ENCODE measurements around the gene COQ5. TPM values are rescaled to one million over a fixed set of nuclear protein-coding genes. Genes with fewer than 3 reads are reported as not detected.

The COQ5 gene
- total and polyA plus RNA-seq, 2 of the 4 experiments (the other 2 are of a cell fraction) = 21.6 to 25.1 TPM

DNA sequence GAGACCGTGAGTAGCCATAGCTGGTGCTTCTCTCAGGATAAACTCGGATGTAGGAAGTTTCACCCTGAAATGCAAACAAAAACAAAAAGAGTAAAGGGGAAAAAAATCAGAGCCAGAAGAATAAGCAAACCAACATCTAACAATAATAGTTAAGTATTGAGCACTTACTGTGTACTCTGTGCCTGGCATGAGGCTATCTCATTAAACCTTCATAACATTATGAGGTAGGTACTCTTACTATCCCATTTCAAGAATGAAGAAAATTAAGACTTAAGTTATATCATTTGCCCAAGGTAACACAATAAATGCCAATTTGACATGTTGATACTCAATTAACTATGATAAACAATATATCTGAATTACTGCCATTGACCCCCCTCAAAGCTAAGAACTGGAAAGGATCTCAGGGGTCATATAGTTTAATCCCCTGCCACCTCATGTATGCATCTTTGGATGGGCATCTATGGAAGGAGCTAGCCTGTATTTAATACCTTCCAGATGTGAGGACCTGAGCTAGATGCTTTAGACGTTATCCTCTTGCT, 66.8 kb downstream of the COQ5 start:
- no peak overlapping the region for H4K91ac ChIP-seq (ENCODE audit: insufficient read depth, low read depth, low read length)
- no peak overlapping the region for H3K18ac ChIP-seq (ENCODE audit: low read depth, low read length)
- no peak overlapping the region for H2AFZ ChIP-seq (replicated peaks; ENCODE audit: low read length, poor library complexity)
- peaks cover 65% of the 10 kb centered on the region for H3K36me3 ChIP-seq (ENCODE audit: control insufficient read depth, insufficient read depth, low read length)
- dilution Hi-C loops (cut with HindIII; ENCODE audit: low sequenced_read_pairs, unreplicated experiment) (no loop called here), in situ Hi-C loops (cut with MboI; ENCODE audit: low sequenced_read_pairs) (no loop called here), intact Hi-C loops (cut with micrococcal nuclease) (no loop called here)
- no peak overlapping the region for H4K8ac ChIP-seq (ENCODE audit: low read depth in 2 of 2, low read length in 2 of 2)
- H3K14ac ChIP-seq (replicated peaks; ENCODE audit: low read depth, low read length) = no peak overlapping the region
- no CpG with 5 or more reads among the region's 3 CpGs for WGBS, 2 experiments (ENCODE audit: extremely low coverage in 2 of 2, insufficient read length in 1 of 2)
- ATAC-seq (ENCODE audit: low read depth) = no peak
- BruUV-seq (replicated peaks) = no TSS peak
- peaks cover 31 to 59% of the 10 kb centered on the region in 2 experiments for H3K79me1 ChIP-seq (ENCODE audit: low read depth in 1 of 2, low read length in 2 of 2)
- no peak overlapping the region for H3K4ac ChIP-seq (ENCODE audit: low read depth, low read length)
- H2BK5ac ChIP-seq (ENCODE audit: low read depth, low read length, poor library complexity, severe bottlenecking) = no peak overlapping the region
- no peak overlapping the region for H3K4me3 ChIP-seq (ENCODE audit: insufficient read depth, low read depth, low read length)
- ChIA-PET POLR2A (ENCODE audit: unreplicated experiment) (interaction anchor here (0.6 kb wide), 1 partner anchor 35 kb away, joined by 3 read pairs; no protein-coding TSS in a partner anchor), CTCF (interaction anchor here (0.6 to 1.1 kb wide), 2 partner anchors 109 to 137 kb away, joined by 3 to 5 read pairs; no protein-coding TSS in a partner anchor)
- H3K27me3 ChIP-seq (ENCODE audit: control insufficient read depth, insufficient read depth, low read length) = no peaks in the 10 kb centered on the region
- H2AK5ac ChIP-seq (ENCODE audit: low read depth, low read length) = no peak overlapping the region
- peaks cover 39% of the 10 kb centered on the region for H4K20me1 ChIP-seq (ENCODE audit: insufficient read depth, low read length)
- H3K27ac ChIP-seq (ENCODE audit: insufficient read depth, low read length) = no peak overlapping the region
- H3K9ac ChIP-seq (ENCODE audit: low read depth, low read length) = no peak overlapping the region
- no peak overlapping the region for H3K23ac ChIP-seq (ENCODE audit: low read depth, low read length)
- H3K4me1 ChIP-seq (ENCODE audit: control insufficient read depth, insufficient read depth, low read length) = no peaks in the 10 kb centered on the region; the same call in 1 of the 2 replicates
- no peak overlapping the region for H3K56ac ChIP-seq (ENCODE audit: extremely low read depth, insufficient read depth, low read length)
- H2AK9ac ChIP-seq (replicated peaks; ENCODE audit: low read depth, low read length, poor library complexity) = no peak overlapping the region
- no peaks in the 10 kb centered on the region for H3K9me3 ChIP-seq (ENCODE audit: control insufficient read depth, insufficient read depth, low read length)
- no peak overlapping the region for H2BK20ac ChIP-seq (ENCODE audit: low read depth, low read length)
- no peak overlapping the region for H2BK15ac ChIP-seq (ENCODE audit: low read depth, low read length)
- no peak overlapping the region for H2BK120ac ChIP-seq (ENCODE audit: low read depth, low read length)
- TF ChIP-seq RAD21 (IDR thresholded peaks at IDR 0.05; ENCODE audit: low read length) (no peak), MXI1 (IDR thresholded peaks at IDR 0.05; ENCODE audit: borderline replicate concordance, low read depth, low read length) (no peak)
- DNase-seq = no peak
- no peak overlapping the region for H3K4me2 ChIP-seq (ENCODE audit: low read depth, low read length)
- no peaks in the 10 kb centered on the region for H3K9me1 ChIP-seq (ENCODE audit: insufficient read depth, low read length)
- H4K5ac ChIP-seq (ENCODE audit: low read depth, low read length) = no peak overlapping the region
